GM12878 (cell line): ENCODE data around the gene IL18. TPM values are rescaled to one million over a fixed set of nuclear protein-coding genes. Genes with fewer than 3 reads are reported as not detected.

ENCODE experiments used
- BCLAF1 ChIP-seq: fragments of 450-650 bp; IDR thresholded peaks from 2 replicates; pipeline ENCODE4 v1.6.1; 2017; ENCODE audit warnings: antibody characterized with exemption, mild to moderate bottlenecking, moderate library complexity
- PKNOX1 ChIP-seq: fragments of 450-650 bp; IDR thresholded peaks from 2 replicates; pipeline ENCODE4 v1.6.1; 2016; ENCODE audit warnings: mild to moderate bottlenecking
- PRDM15 ChIP-seq: fragments of 450-650 bp; formaldehyde crosslinking; IDR thresholded peaks from 2 replicates; pipeline ENCODE4 v1.4.0; 2020; ENCODE audit warnings: mild to moderate bottlenecking, moderate library complexity
- RBBP5 ChIP-seq: fragments of 200-600 bp; sonication (generic); conservative IDR thresholded peaks from 2 replicates; pipeline ENCODE4 v1.6.1; 2016
- YBX1 ChIP-seq: fragments of 450-650 bp; IDR thresholded peaks from 2 replicates; pipeline ENCODE4 v1.6.1; 2016; ENCODE audit warnings: antibody characterized with exemption
- ZBTB11 ChIP-seq: fragments of 450-650 bp; formaldehyde crosslinking; IDR thresholded peaks from 2 replicates; pipeline ENCODE4 v1.5.0; 2022; ENCODE audit warnings: mild to moderate bottlenecking, missing genetic modification characterization
- ZNF274 ChIP-seq: IDR thresholded peaks from one replicate; pipeline ENCODE4 v1.8.0; 2011; ENCODE audit not compliant: insufficient read length, insufficient read depth
- polyA plus RNA-seq, 11 experiments: library from polyadenylated mRNA; depleted of rRNA in 4 of 11; unstranded in 6 of 11; stranded (reverse) in 5 of 11; fragments of >200 nt; fragmentation: Nextera tagmentation in 4 of 11; fragmentation: Illumina TruSeq in 1 of 11; extraction: Ambion mirVana in 4 of 11; extraction: Trizol in 1 of 11; gene quantifications; 1 replicate in 1 of 11; 2 replicates in 10 of 11; pipeline versions ENCODE4 v1.2.1 to v1.2.3, GENCODE V29; 2011 to 2016; ENCODE audit warnings: inconsistent platforms in 2 of 11, missing spikeins in 2 of 11, low read depth in 1 of 11
- total RNA-seq, 4 experiments: library from RNA; depleted of rRNA in 3 of 4; stranded (reverse); fragments of >200 nt in 3 of 4; fragmentation: Illumina TruSeq in 1 of 4; extraction: Trizol in 1 of 4; gene quantifications; 2 replicates each; pipeline versions ENCODE4 v1.2.1 to v1.2.3, GENCODE V29; 2013 to 2021

Gene IL18
- total and polyA plus RNA-seq, 10 of the 15 experiments (the other 5 are each of a cell fraction or from before 2014, with no cell fraction given), result 0.12 to 0.42 (median 0.24) TPM

- TF ChIP-seq ZBTB11 (no peak), YBX1 (no peak), RBBP5 (no peak), PRDM15 (CRISPR knock-in tag) (no peak), ZNF274 (no peak), BCLAF1 (no peak), PKNOX1 (no peak)
These were observed 1.2 kb upstream of the IL18 start (continued) for GRCh38 chr11:112165049-112165448.
